Neural cell (in vitro differentiated cells): Measurements from ENCODE around the gene TMEM19. TPM values are rescaled to one million over a fixed set of nuclear protein-coding genes. Genes with fewer than 3 reads are reported as not detected.
A peak's percentile ranks its signal among the peaks of the same experiment; 100 is the strongest.

Experiments
- H2AFZ ChIP-seq: fragments of 200-600, 300-800 bp; sonication (generic), shearing (Covaris generic); 2 replicates; pipeline ENCODE4 v1.6.0; 2014; ENCODE audit warnings: low read depth, mild to moderate bottlenecking, antibody characterized with exemption, low read length, moderate library complexity
- H3F3A ChIP-seq: fragments of 200-600 bp; shearing (Covaris generic); 2 replicates; pipeline ENCODE4 v1.6.1; 2016; ENCODE audit warnings: mild to moderate bottlenecking, moderate library complexity, mixed read lengths, antibody characterized with exemption, low read length; ENCODE audit not compliant: insufficient read depth, poor library complexity, severe bottlenecking
- H3K27ac ChIP-seq: fragments of 200-600, 300-800 bp; sonication (generic), shearing (Covaris generic); 2 replicates; pipeline ENCODE4 v1.5.1; 2014; ENCODE audit warnings: mild to moderate bottlenecking, low read length, moderate library complexity
- H3K27me3 ChIP-seq: fragments of 300-800, 200-600 bp; sonication (generic), shearing (Covaris generic); 2 replicates; pipeline ENCODE4 v1.6.0; 2014; ENCODE audit warnings: mild to moderate bottlenecking, low read depth, low read length, moderate library complexity; ENCODE audit not compliant: insufficient read depth
- H3K36me3 ChIP-seq: fragments of 300-800, 200-600 bp; sonication (generic), shearing (Covaris generic); 2 replicates; pipeline ENCODE4 v1.5.1; 2014; ENCODE audit warnings: mild to moderate bottlenecking, antibody characterized with exemption, low read length, moderate library complexity; ENCODE audit not compliant: insufficient read depth
- H3K4me2 ChIP-seq: fragments of 300-800, 200-600 bp; sonication (generic), shearing (Covaris generic); 2 replicates; pipeline ENCODE4 v1.6.0; 2014; ENCODE audit warnings: mild to moderate bottlenecking, low read length
- H3K4me3 ChIP-seq: fragments of 300-800, 200-600 bp; sonication (generic), shearing (Covaris generic); 2 replicates; pipeline ENCODE4 v1.5.1; 2014; ENCODE audit warnings: mild to moderate bottlenecking, low read length, moderate library complexity
- H3K79me2 ChIP-seq: fragments of 200-600 bp; shearing (Covaris generic); replicated peaks from 2 replicates; pipeline ENCODE4 v1.6.0; 2014; ENCODE audit warnings: mild to moderate bottlenecking, low read length, moderate library complexity; ENCODE audit not compliant: insufficient read depth
- H3K9ac ChIP-seq: fragments of 300-800, 200-600 bp; sonication (generic), shearing (Covaris generic); 2 replicates; pipeline ENCODE4 v1.6.1; 2016; ENCODE audit warnings: mild to moderate bottlenecking, low read length, mixed read lengths
- H3K9me2 ChIP-seq: fragments of 200-600 bp; shearing (Covaris generic); 2 replicates; pipeline ENCODE4 v1.6.1; 2016; ENCODE audit warnings: mild to moderate bottlenecking, low read length, mixed read lengths; ENCODE audit not compliant: insufficient read depth
- H3K9me3 ChIP-seq: fragments of 200-600, 300-800 bp; sonication (generic), shearing (Covaris generic); 2 replicates; pipeline ENCODE4 v1.6.1; 2016; ENCODE audit warnings: mild to moderate bottlenecking, mixed run types, low read length, moderate library complexity, mixed read lengths
- H4K20me1 ChIP-seq: fragments of 200-600 bp; shearing (Covaris generic); 2 replicates; pipeline ENCODE4 v1.6.1; 2016; ENCODE audit warnings: mild to moderate bottlenecking, mixed run types; ENCODE audit not compliant: insufficient read depth
- EP300 ChIP-seq: fragments of 450-650 bp; conservative IDR thresholded peaks from 2 replicates; pipeline ENCODE4 v1.6.1; 2014; ENCODE audit warnings: antibody characterized with exemption, mild to moderate bottlenecking, moderate library complexity; ENCODE audit not compliant: poor library complexity, severe bottlenecking
- EZH2 ChIP-seq: fragments of 200-600, 300-800 bp; shearing (Covaris generic), sonication (generic); IDR thresholded peaks from 2 replicates; pipeline ENCODE4 v1.6.1; 2014; ENCODE audit warnings: antibody characterized with exemption, low read length, borderline replicate concordance, mild to moderate bottlenecking; ENCODE audit not compliant: insufficient read depth, poor library complexity, severe bottlenecking
- MXI1 ChIP-seq: fragments of 450-650 bp; conservative IDR thresholded peaks from 2 replicates; pipeline ENCODE4 v1.6.1; 2014; ENCODE audit warnings: antibody characterized with exemption, mild to moderate bottlenecking; ENCODE audit not compliant: poor library complexity, severe bottlenecking
- POLR2AphosphoS5 ChIP-seq: IDR thresholded peaks from 2 replicates; pipeline ENCODE4 v1.6.1; 2012
- RAD21 ChIP-seq: fragments of 450-650 bp; conservative IDR thresholded peaks from 2 replicates; pipeline ENCODE4 v1.6.1; 2014; ENCODE audit warnings: antibody characterized with exemption, mild to moderate bottlenecking, moderate library complexity
- REST ChIP-seq: IDR thresholded peaks from 2 replicates; pipeline ENCODE4 v1.6.1; 2012; ENCODE audit warnings: borderline replicate concordance
- SMC3 ChIP-seq: fragments of 450-650 bp; conservative IDR thresholded peaks from 2 replicates; pipeline ENCODE4 v1.6.1; 2014; ENCODE audit warnings: antibody characterized with exemption, mild to moderate bottlenecking, moderate library complexity; ENCODE audit not compliant: poor library complexity
- TAF1 ChIP-seq: IDR thresholded peaks from 2 replicates; pipeline ENCODE4 v1.6.1; 2012; ENCODE audit warnings: low read depth
- polyA plus RNA-seq: library from polyadenylated mRNA; depleted of rRNA; stranded (reverse); fragments of >200 nt; gene quantifications from 2 replicates; pipeline ENCODE4 v1.2.3, GENCODE V29; 2014
- TF ChIP-seq, protein P1 (sequence below): fragments of 450-650 bp; IDR thresholded peaks from 2 replicates; pipeline ENCODE4 v1.5.1; 2014; ENCODE audit warnings: antibody characterized with exemption, mild to moderate bottlenecking, moderate library complexity; ENCODE audit not compliant: poor library complexity, severe bottlenecking

The TMEM19 gene
- polyA plus RNA-seq, 1 donor from 2014 or later = 24.2 TPM

GRCh38 chr12:71665090-71665463 lies 20.8 kb upstream of the TMEM19 start:
- peak overlapping the region; percentile 86 for H3K4me2 ChIP-seq
- no peaks in the 10 kb centered on the region for H3K27me3 ChIP-seq
- no peaks in the 10 kb centered on the region for H3K36me3 ChIP-seq
- H2AFZ ChIP-seq = peak overlapping the region; percentile 95
- no peaks in the 10 kb centered on the region for H4K20me1 ChIP-seq
- H3K79me2 ChIP-seq = peaks cover 48% of the 10 kb centered on the region
- H3K4me3 ChIP-seq = peak overlapping the region; percentile 82
- H3K9ac ChIP-seq = peak overlapping the region; percentile 97
- H3F3A ChIP-seq = no peaks in the 10 kb centered on the region
- H3K9me3 ChIP-seq = no peaks in the 10 kb centered on the region
- TF ChIP-seq MXI1 (peak; percentile 67), EZH2 (no peak)
- H3K9me2 ChIP-seq = no peaks in the 10 kb centered on the region
- peak overlapping the region; percentile 98 for H3K27ac ChIP-seq

GRCh38 chr12:71666259-71666658 lies 19.6 kb upstream of the TMEM19 start:
- peak overlapping the region; percentile 82 for H3K4me3 ChIP-seq

DNA sequence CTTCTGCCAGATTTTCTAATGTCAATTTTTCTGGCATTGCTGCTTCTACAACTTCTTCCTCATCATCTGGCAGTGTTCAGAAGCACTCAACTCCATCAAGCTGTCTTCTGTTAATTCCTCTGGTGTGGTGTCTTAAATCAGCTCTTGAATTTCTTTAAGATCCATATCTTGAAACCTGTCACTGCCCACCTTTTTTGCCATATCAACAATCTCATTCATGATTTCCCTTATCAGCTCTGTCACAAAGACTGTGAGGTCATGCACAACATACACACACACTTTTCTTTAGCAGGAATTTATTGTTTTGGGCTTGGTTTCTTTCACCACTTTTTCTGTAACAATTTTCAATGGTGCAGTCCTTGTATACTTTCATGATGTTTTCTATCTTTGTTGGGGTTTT lies 14.6 kb upstream of the TMEM19 start:
- Histone ChIP-seq H3F3A (no peaks in the 10 kb centered on the region), H3K9me3 (no peaks in the 10 kb centered on the region), H3K27ac (no peak overlapping the region), H3K4me2 (no peak overlapping the region), H3K79me2 (peaks cover 3% of the 10 kb centered on the region), H3K36me3 (no peaks in the 10 kb centered on the region), H3K9me2 (no peaks in the 10 kb centered on the region), H2AFZ (no peak overlapping the region), H3K27me3 (no peaks in the 10 kb centered on the region), H3K9ac (no peak overlapping the region), H4K20me1 (no peaks in the 10 kb centered on the region), H3K4me3 (no peak overlapping the region)
- TF ChIP-seq, protein P1, sequence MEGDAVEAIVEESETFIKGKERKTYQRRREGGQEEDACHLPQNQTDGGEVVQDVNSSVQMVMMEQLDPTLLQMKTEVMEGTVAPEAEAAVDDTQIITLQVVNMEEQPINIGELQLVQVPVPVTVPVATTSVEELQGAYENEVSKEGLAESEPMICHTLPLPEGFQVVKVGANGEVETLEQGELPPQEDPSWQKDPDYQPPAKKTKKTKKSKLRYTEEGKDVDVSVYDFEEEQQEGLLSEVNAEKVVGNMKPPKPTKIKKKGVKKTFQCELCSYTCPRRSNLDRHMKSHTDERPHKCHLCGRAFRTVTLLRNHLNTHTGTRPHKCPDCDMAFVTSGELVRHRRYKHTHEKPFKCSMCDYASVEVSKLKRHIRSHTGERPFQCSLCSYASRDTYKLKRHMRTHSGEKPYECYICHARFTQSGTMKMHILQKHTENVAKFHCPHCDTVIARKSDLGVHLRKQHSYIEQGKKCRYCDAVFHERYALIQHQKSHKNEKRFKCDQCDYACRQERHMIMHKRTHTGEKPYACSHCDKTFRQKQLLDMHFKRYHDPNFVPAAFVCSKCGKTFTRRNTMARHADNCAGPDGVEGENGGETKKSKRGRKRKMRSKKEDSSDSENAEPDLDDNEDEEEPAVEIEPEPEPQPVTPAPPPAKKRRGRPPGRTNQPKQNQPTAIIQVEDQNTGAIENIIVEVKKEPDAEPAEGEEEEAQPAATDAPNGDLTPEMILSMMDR = no peak
- TF ChIP-seq SMC3 = no peak
- TF ChIP-seq EP300 = no peak
- TF ChIP-seq TAF1 = no peak
- TF ChIP-seq EZH2 = no peak
- TF ChIP-seq MXI1 = no peak
- no peak for TF ChIP-seq POLR2AphosphoS5
- no peak for TF ChIP-seq REST
- TF ChIP-seq RAD21 = no peak

More at GRCh38 chr12:71666259-71666658, 19.6 kb upstream of the TMEM19 start:
- Histone ChIP-seq H3K79me2 (peaks cover 38% of the 10 kb centered on the region), H2AFZ (no peak overlapping the region), H3K4me2 (no peak overlapping the region), H3K9me3 (no peaks in the 10 kb centered on the region), H3F3A (no peaks in the 10 kb centered on the region), H4K20me1 (no peaks in the 10 kb centered on the region), H3K9ac (no peak overlapping the region), H3K27ac (no peak overlapping the region), H3K9me2 (no peaks in the 10 kb centered on the region), H3K27me3 (no peaks in the 10 kb centered on the region), H3K36me3 (no peaks in the 10 kb centered on the region)
- TF ChIP-seq, protein P1 = no peak
- no peak for TF ChIP-seq POLR2AphosphoS5
- no peak for TF ChIP-seq EZH2
- TF ChIP-seq RAD21 = no peak
- TF ChIP-seq EP300 = no peak
- no peak for TF ChIP-seq TAF1
